Activated CD4-positive, alpha-beta memory T cell treated with anti-CD3 and anti-CD28 coated beads for 36 hours (primary cell): ENCODE measurements around the gene CRADD. TPM values are rescaled to one million over a fixed set of nuclear protein-coding genes. Genes with fewer than 3 reads are reported as not detected.

Source experiments
- CTCF ChIA-PET: fragments of 350-600 bp; sonication (Branson Sonifier 250); formaldehyde crosslinking; loops from one replicate; lab custom pipeline; 2021; ENCODE audit warnings: antibody characterized with exemption, inconsistent platforms; lab: Charles Lee
- POLR2A ChIA-PET: fragments of 350-600 bp; sonication (Branson Sonifier 250); formaldehyde crosslinking; loops from one replicate; lab custom pipeline; 2021; ENCODE audit warnings: antibody characterized with exemption; lab: Charles Lee
- DNase-seq: peaks from one replicate; pipeline ENCODE4 v3.0.0-alpha.2; 2020
- H3K27ac Mint-ChIP-seq: one replicate; pipeline ENCODE4 v1.8.0; 2021; ENCODE audit warnings: mixed read lengths
- H3K27me3 Mint-ChIP-seq: one replicate; pipeline ENCODE4 v1.8.0; 2021; ENCODE audit warnings: mixed read lengths
- H3K36me3 Mint-ChIP-seq: one replicate; pipeline ENCODE4 v1.8.0; 2021; ENCODE audit warnings: mixed read lengths
- H3K4me1 Mint-ChIP-seq: one replicate; pipeline ENCODE4 v1.8.0; 2021; ENCODE audit warnings: low read depth, mixed read lengths
- H3K4me3 Mint-ChIP-seq: one replicate; pipeline ENCODE4 v1.8.0; 2021; ENCODE audit warnings: mild to moderate bottlenecking, mixed read lengths
- H3K9me3 Mint-ChIP-seq: one replicate; pipeline ENCODE4 v1.8.0; 2021; ENCODE audit warnings: mixed read lengths
- intact Hi-C: fragments of 100-400 bp; cut with micrococcal nuclease; formaldehyde crosslinking; loops from one replicate; pipeline ENCODE4 v1.15.1; 2023
- total RNA-seq, 2 experiments: library from RNA; stranded (reverse); gene quantifications; one replicate each; pipeline ENCODE4 v1.2.3, GENCODE V29; 2021

Gene CRADD
- total RNA-seq, 2 experiments from 2014 or later, result 8.9 to 10.4 TPM

GRCh38 chr12:93727911-93728310 lies 50.7 kb downstream of the CRADD start:
- H3K36me3 Mint-ChIP-seq, result no peaks in the 10 kb centered on the region
- no peak for DNase-seq

GRCh38 chr12:93729934-93730333 lies 52.8 kb downstream of the CRADD start:
- intact Hi-C loops, result no loop called here
- CTCF ChIA-PET, result no interaction called here

More at GRCh38 chr12:93727911-93728310, 50.7 kb downstream of the CRADD start:
- Mint-ChIP-seq H3K4me3 (no peak overlapping the region), H3K27ac (no peak overlapping the region), H3K4me1 (no peaks in the 10 kb centered on the region), H3K9me3 (no peaks in the 10 kb centered on the region), H3K27me3 (no peaks in the 10 kb centered on the region)
- POLR2A ChIA-PET, result no interaction called here
- CTCF ChIA-PET, result no interaction called here
- intact Hi-C loops, result no loop called here

DNA sequence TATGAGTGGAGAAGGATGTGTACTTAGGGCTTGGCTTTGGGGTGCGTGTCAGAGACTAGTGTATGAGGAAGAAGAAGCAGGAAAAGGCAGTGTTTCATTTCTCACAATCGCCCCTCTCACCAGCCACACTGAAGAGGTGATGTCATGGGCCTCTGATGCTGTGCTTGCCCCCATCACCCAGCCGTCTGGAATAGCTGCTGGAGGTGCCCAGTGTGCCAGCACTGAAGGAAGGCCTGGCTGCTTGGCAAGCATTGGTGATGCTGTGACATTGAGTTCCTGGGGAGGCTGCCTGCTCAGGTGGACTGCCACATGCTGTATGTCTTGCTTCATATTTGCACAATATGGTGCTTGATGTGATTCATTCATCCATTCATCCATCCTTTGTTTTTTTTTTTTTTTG lies 56.2 kb downstream of the CRADD start:
- Mint-ChIP-seq H3K36me3 (no peaks in the 10 kb centered on the region), H3K27me3 (no peaks in the 10 kb centered on the region), H3K4me1 (peaks cover under 1% of the 10 kb centered on the region), H3K27ac (no peak overlapping the region), H3K4me3 (no peak overlapping the region), H3K9me3 (no peaks in the 10 kb centered on the region)
- intact Hi-C loops, result no loop called here
- CTCF ChIA-PET, result no interaction called here
- POLR2A ChIA-PET, result no interaction called here
- DNase-seq, result no peak

More at GRCh38 chr12:93729934-93730333, 52.8 kb downstream of the CRADD start:
- Mint-ChIP-seq H3K4me3 (no peak overlapping the region), H3K4me1 (no peaks in the 10 kb centered on the region), H3K27me3 (no peaks in the 10 kb centered on the region), H3K36me3 (no peaks in the 10 kb centered on the region), H3K9me3 (no peaks in the 10 kb centered on the region), H3K27ac (no peak overlapping the region)
- DNase-seq, result no peak
- POLR2A ChIA-PET, result no interaction called here

DNA sequence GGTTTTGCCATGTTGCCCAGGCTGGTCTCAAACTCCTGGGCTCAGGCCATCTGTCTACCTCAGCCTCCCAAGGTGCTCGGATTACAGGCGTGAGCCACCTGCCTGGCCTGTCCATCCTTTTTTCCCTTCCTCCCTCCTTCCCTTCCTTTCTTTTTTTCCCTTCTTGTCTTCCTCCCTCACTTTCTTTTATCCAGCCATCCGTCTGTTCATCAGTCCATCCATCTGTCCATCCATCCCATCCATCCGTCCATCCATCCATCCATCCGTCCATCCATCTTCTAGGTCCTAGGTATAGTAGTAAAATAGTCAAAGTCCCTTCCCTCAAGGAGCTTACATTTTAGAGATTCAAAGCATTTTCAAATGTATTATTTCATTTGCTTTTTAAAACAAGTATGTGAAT lies 56.8 kb downstream of the CRADD start:
- ChIA-PET CTCF (interaction anchor here (0.6 to 1.2 kb wide), 2 partner anchors 231 to 831 kb away, joined by 3 read pairs; no protein-coding TSS in a partner anchor), POLR2A (no interaction called here)
- Mint-ChIP-seq H3K4me1 (peaks cover 4% of the 10 kb centered on the region), H3K9me3 (no peaks in the 10 kb centered on the region), H3K27me3 (no peaks in the 10 kb centered on the region), H3K4me3 (no peak overlapping the region), H3K27ac (no peak overlapping the region), H3K36me3 (no peaks in the 10 kb centered on the region)
- intact Hi-C loops, result no loop called here
- DNase-seq, result no peak

- no peak for DNase-seq
- Mint-ChIP-seq H3K4me1 (peaks cover 6% of the 10 kb centered on the region), H3K9me3 (no peaks in the 10 kb centered on the region), H3K4me3 (no peak overlapping the region), H3K27ac (no peak overlapping the region), H3K36me3 (no peaks in the 10 kb centered on the region), H3K27me3 (no peaks in the 10 kb centered on the region)
- POLR2A ChIA-PET, result no interaction called here
- CTCF ChIA-PET, result interaction anchor here (1.2 kb wide), 1 partner anchor 232 kb away, joined by 3 read pairs; no protein-coding TSS in a partner anchor
- intact Hi-C loops, result no loop called here
These were observed 57.6 kb downstream of the CRADD start for GRCh38 chr12:93734784-93735183.

DNA sequence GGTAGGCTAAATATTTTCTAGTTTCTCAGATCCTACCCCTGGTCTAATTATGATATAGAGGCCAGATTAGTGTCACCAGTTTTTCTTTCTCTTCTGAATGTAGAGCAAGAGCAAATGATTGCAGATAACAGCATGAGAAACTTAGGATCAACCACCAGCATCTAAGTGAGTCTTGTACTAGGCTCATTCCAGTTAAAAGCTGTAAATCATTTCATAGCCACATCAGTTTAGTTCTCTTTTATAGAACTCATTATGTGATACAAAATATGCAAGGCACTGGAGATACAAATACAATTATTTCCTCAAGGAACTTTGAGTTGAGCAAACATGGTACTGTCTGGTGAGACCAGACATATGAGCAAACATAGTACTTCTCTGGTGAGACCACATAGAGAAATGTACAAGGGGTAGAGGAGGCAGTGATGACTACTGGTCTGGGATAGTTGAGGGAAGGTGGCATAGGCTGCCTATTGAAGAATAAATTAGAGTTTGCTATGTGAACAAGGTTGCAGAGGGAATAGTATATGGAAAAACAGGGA lies 59.5 kb downstream of the CRADD start:
- Mint-ChIP-seq H3K27me3 (no peaks in the 10 kb centered on the region), H3K4me3 (no peak overlapping the region), H3K27ac (no peak overlapping the region), H3K4me1 (peaks cover 17% of the 10 kb centered on the region), H3K36me3 (no peaks in the 10 kb centered on the region), H3K9me3 (no peaks in the 10 kb centered on the region)
- ChIA-PET CTCF (no interaction called here), POLR2A (no interaction called here)
- intact Hi-C loops, result no loop called here
- DNase-seq, result no peak

DNA sequence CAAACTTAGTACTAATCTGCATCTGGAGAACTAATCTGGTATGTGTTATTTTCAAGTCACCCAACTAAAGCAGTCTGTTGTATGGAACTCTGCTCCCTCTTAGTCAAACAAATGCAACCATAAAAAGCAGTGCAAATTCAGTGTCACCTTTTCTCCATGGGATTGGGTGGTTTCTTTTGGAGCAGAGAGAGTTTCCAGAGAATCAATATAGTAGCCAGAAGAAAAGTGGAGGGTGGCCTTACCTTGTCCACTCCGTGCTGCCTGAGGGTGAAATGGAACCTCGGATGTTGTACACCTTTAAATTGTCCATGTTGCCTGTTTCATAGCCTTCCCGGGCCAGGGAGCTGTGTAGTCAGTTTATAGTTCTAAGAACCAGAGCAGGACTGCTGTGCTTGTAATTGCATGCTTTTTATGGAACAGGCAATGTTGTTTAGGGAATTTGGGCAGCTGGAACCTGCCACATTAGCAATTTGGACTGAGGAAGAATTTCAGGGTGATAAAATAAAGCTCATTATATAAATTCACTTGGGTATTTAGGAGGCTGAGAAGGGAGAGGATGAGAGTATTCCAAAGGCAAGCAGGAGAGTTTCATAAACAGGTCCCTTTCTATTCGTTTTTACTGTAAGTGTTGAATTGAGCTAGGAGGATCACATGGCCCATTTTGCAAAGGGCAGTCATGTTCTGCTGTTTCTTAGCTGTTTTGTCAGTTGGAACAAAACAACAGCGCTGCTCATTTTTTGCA lies 60.5 kb downstream of the CRADD start:
- H3K9me3 Mint-ChIP-seq, result no peaks in the 10 kb centered on the region
- POLR2A ChIA-PET, result no interaction called here

DNA sequence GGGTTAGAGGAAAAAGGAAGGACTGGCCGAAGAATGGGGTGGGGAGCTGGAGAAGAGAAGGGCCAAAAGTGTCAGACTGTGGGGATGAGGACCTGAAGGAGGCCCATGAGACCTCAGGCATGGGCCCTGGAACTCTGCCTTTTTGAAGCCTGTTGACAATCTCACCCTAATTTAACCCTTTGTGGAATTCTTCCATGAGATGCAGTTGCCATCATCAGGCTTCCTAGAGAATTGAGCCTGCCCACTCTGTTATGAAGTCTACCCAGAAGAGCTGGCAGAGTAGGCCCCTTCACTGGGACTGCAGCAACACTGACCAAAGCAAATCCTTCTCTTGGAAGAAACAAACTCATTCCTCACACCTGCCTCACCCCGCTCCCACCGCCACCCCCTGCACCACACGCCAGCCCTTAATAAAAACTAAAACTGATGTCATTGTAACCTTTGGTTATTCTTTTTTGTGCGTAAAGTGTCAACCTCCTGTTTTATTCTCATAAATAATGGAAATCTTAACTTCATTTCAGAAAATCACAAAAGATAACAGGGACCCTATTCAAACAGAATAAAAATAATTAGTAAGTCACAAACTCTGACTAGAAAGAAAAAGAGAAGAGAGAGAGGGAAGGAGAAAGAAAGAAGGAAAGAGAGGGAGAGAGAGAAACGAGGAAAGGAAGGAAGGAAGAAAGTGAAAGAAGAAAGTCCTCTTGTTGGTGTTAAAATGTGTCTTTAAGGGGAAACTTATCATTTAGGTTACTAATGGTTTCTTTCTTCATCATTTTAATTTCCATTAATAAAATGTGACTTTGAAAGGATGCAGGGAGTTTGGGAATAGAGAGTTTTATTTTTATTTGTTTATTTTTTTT lies 61.3 kb downstream of the CRADD start:
- Mint-ChIP-seq H3K9me3 (no peaks in the 10 kb centered on the region), H3K36me3 (no peaks in the 10 kb centered on the region), H3K4me1 (peaks cover 25% of the 10 kb centered on the region), H3K27ac (no peak overlapping the region), H3K27me3 (no peaks in the 10 kb centered on the region), H3K4me3 (no peak overlapping the region)
- DNase-seq, result no peak
- intact Hi-C loops, result no loop called here
- ChIA-PET CTCF (interaction anchor here (0.7 to 1.1 kb wide), 2 partner anchors 29 to 362 kb away, joined by 4 read pairs; no protein-coding TSS in a partner anchor), POLR2A (no interaction called here)

More for the DNA sequence above, 60.5 kb downstream of the CRADD start:
- Mint-ChIP-seq H3K27ac (no peak overlapping the region), H3K36me3 (no peaks in the 10 kb centered on the region), H3K4me1 (peaks cover 19% of the 10 kb centered on the region), H3K4me3 (no peak overlapping the region), H3K27me3 (no peaks in the 10 kb centered on the region)
- intact Hi-C loops, result no loop called here
- DNase-seq, result no peak
- CTCF ChIA-PET, result interaction anchor here (0.6 to 1.1 kb wide), 2 partner anchors 30 to 75 kb away, joined by 4 read pairs; no protein-coding TSS in a partner anchor

DNA sequence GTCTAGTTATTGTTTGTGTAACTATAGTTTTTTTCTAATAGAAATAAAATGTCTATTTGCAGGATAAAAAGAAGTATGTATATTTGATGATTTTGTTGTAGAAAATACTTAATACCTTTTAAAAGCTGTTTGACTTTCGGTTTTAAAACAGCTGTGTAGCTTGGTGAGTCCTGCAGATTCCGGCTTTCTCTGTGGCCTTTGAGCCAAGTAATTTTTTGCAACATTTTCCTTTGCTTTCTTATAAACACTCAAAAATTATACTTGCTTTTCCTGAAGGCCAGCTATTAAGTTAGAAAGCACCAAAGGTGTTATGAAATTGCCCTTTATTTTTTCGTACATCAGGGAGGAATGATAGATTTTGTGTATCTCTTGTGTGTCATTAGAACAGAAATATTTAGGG lies 63.6 kb downstream of the CRADD start:
- DNase-seq, result no peak
- H3K9me3 Mint-ChIP-seq, result no peaks in the 10 kb centered on the region
- peaks cover 32% of the 10 kb centered on the region for H3K4me1 Mint-ChIP-seq
- intact Hi-C loops, result loop anchor here (5.0 kb wide), 2 partner anchors 42 to 148 kb away; no protein-coding TSS in a partner anchor
- H3K36me3 Mint-ChIP-seq, result no peaks in the 10 kb centered on the region
- ChIA-PET CTCF (interaction anchor here (1.3 to 3.0 kb wide), 5 partner anchors 17 to 754 kb away, joined by 3 to 30 read pairs (median 3); no protein-coding TSS in a partner anchor), POLR2A (no interaction called here)
- peak overlapping the region; percentile 74 for H3K4me3 Mint-ChIP-seq
- H3K27ac Mint-ChIP-seq, result no peak overlapping the region
- no peaks in the 10 kb centered on the region for H3K27me3 Mint-ChIP-seq

DNA sequence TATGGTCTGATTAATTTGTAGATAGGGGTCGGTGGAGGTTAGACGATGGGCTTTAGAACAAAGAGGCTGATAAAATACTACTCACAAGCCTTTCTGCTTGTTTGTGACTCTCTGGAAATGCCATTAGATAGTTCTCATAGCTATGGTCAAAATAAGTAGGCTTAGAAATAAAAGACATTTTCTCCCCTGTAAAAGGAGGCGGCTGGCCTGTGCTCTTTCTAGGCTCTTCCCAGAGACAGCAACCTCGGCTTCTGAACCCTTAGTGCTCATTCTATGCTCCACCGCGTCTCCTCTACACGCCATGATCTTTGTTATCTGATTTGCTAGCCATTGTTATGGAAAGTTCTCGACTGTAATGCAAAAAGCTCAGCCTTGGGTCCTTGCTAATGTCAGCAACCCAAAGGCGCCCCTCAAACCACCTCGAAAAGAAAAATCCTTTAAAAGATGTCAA lies 64.5 kb downstream of the CRADD start:
- no peaks in the 10 kb centered on the region for H3K27me3 Mint-ChIP-seq

DNA sequence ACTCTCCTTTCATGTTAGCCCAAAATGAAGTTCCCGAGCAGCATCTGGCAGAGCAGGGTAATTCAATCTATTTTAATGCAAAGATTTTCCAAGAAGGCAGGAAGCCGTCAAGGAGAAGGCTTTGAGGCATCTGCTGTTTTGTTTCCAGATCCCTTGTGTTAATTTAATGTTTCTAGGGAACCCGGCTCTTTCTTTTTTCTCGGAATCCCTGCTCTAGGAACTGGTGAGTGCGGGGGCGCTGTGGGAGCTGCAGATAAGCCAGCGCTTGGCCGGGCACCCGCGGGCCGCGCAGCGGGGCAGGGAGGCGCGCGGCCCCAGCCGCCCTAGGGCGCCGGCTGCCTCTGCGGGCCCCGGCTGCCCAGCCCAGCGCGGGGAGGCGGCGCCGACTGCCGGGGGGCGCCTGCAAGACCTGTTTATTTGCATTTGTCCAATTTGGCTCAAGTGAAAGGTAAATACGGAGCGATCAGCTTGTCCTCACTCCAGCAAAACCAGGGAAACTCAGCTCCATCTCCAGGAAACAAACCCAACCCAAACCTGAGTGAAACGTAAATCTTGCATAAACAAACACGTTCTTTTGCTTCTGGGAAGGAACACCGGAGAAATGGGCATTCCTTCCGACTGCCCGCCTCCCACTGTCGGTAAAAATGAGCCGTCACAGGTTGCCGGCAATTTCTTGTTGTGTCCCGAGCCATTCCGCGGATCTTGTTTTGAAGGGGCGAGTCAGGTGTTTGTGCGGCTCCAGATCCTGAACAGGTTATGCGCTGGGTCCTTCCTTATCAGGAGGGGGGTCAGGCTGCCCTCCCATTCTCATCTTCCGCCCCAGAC lies 65.1 kb downstream of the CRADD start:
- H3K27me3 Mint-ChIP-seq, result no peaks in the 10 kb centered on the region
- DNase-seq, result peak; percentile 77
- intact Hi-C loops, result loop anchor here (1.0 to 5.0 kb wide), 5 partner anchors 40 to 240 kb away; partner anchors contain the start of gene CRADD
- H3K4me1 Mint-ChIP-seq, result peaks cover 35% of the 10 kb centered on the region
- H3K36me3 Mint-ChIP-seq, result no peaks in the 10 kb centered on the region
- H3K9me3 Mint-ChIP-seq, result no peaks in the 10 kb centered on the region
- ChIA-PET POLR2A (interaction anchor here (0.7 to 1.0 kb wide), 2 partner anchors 171 to 173 kb away, joined by 3 to 4 read pairs; no protein-coding TSS in a partner anchor), CTCF (interaction anchor here (1.0 to 3.0 kb wide), 12 partner anchors 18 to 756 kb away, joined by 3 to 30 read pairs (median 3); partner anchors contain the start of gene SOCS2)
- H3K27ac Mint-ChIP-seq, result peak overlapping the region; percentile 81
- H3K4me3 Mint-ChIP-seq, result peak overlapping the region; percentile 74

More for the DNA sequence above, 64.5 kb downstream of the CRADD start:
- Mint-ChIP-seq H3K4me3 (peak overlapping the region; percentile 74), H3K9me3 (no peaks in the 10 kb centered on the region), H3K4me1 (peaks cover 35% of the 10 kb centered on the region), H3K27ac (peak overlapping the region; percentile 81), H3K36me3 (no peaks in the 10 kb centered on the region)
- intact Hi-C loops, result loop anchor here (1.0 to 5.0 kb wide), 5 partner anchors 41 to 239 kb away; partner anchors contain the start of gene CRADD
- DNase-seq, result peak; percentile 25
- CTCF ChIA-PET, result interaction anchor here (1.0 to 3.0 kb wide), 12 partner anchors 18 to 755 kb away, joined by 3 to 30 read pairs (median 3); partner anchors contain the start of gene SOCS2
- POLR2A ChIA-PET, result no interaction called here
